ENCODE results near the gene NTM. TPM values are rescaled to one million over a fixed set of nuclear protein-coding genes. Genes with fewer than 3 reads are reported as not detected.

Gene NTM
- total and polyA plus RNA-seq, 2 donors (not counting 3 experiments of a cell fraction or from before 2014, with no cell fraction given) = 1.00 to 1.1 TPM

- H3K9me1 ChIP-seq (replicated peaks; ENCODE audit: control insufficient read depth, extremely low read depth, insufficient read depth, low read length) = no peaks in the 10 kb centered on the region
- BruUV-seq (replicated peaks) = no TSS peak
- TF ChIP-seq FOS (IDR thresholded peaks at IDR 0.05; ENCODE audit: borderline replicate concordance, insufficient read depth, low read length) (no peak), EZH2 (IDR thresholded peaks at IDR 0.05; ENCODE audit: borderline replicate concordance, low read depth, low read length, severe bottlenecking) (no peak), POLR2AphosphoS5 (IDR thresholded peaks at IDR 0.05; ENCODE audit: insufficient read depth, low read depth, low read length) (no peak), POLR2A (IDR thresholded peaks at IDR 0.05; ENCODE audit: low read depth, low read length) (no peak), GATA2 (IDR thresholded peaks at IDR 0.05; ENCODE audit: insufficient read depth, insufficient read length, low read depth, low read length) (no peak), MYC (IDR thresholded peaks at IDR 0.05; ENCODE audit: low read depth, low read length) (no peak), JUN (IDR thresholded peaks at IDR 0.05; ENCODE audit: borderline replicate concordance, insufficient read depth, insufficient read length, low read depth) (no peak)
- TF ChIP-seq, protein P1, sequence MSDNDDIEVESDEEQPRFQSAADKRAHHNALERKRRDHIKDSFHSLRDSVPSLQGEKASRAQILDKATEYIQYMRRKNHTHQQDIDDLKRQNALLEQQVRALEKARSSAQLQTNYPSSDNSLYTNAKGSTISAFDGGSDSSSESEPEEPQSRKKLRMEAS (IDR thresholded peaks at IDR 0.05; ENCODE audit: insufficient read depth, insufficient read length) = no peak
- TF ChIP-seq, protein P2, sequence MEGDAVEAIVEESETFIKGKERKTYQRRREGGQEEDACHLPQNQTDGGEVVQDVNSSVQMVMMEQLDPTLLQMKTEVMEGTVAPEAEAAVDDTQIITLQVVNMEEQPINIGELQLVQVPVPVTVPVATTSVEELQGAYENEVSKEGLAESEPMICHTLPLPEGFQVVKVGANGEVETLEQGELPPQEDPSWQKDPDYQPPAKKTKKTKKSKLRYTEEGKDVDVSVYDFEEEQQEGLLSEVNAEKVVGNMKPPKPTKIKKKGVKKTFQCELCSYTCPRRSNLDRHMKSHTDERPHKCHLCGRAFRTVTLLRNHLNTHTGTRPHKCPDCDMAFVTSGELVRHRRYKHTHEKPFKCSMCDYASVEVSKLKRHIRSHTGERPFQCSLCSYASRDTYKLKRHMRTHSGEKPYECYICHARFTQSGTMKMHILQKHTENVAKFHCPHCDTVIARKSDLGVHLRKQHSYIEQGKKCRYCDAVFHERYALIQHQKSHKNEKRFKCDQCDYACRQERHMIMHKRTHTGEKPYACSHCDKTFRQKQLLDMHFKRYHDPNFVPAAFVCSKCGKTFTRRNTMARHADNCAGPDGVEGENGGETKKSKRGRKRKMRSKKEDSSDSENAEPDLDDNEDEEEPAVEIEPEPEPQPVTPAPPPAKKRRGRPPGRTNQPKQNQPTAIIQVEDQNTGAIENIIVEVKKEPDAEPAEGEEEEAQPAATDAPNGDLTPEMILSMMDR (IDR thresholded peaks at IDR 0.05; ENCODE audit: extremely low read depth in 1 of 2, insufficient read depth in 1 of 2, low read depth in 1 of 2, low read length in 2 of 2) = no peak
- intact Hi-C loops (cut with micrococcal nuclease) (no loop called here), dilution Hi-C loops (cut with MboI; ENCODE audit: extremely low pct_ligation_motif_present, low sequenced_read_pairs) (no loop called here)
- no peak overlapping the region for H3K27ac ChIP-seq (ENCODE audit: insufficient read depth, low read depth, low read length)
- CTCF ChIA-PET = no interaction called here
- no peaks in the 10 kb centered on the region for H3K4me1 ChIP-seq (ENCODE audit: control insufficient read depth, extremely low read depth, insufficient read depth, low read length)
- H3K36me3 ChIP-seq (ENCODE audit: control insufficient read depth in 2 of 2, extremely low read depth in 1 of 2, insufficient read depth in 2 of 2, low read length in 2 of 2) = no peaks in the 10 kb centered on the region
- no peaks in the 10 kb centered on the region for H3K79me2 ChIP-seq (ENCODE audit: control insufficient read depth, insufficient read depth, low read length)
- H3K9me3 ChIP-seq (replicated peaks; ENCODE audit: control insufficient read depth, insufficient read depth, low read length) = no peaks in the 10 kb centered on the region
- FAIRE-seq = no peak
- no peak overlapping the region for H3K4me3 ChIP-seq (replicated peaks in 1 of 3; ENCODE audit: insufficient read depth in 1 of 3, low read depth in 1 of 3, low read length in 3 of 3)
- H4K20me1 ChIP-seq (replicated peaks; ENCODE audit: control insufficient read depth, extremely low read depth, insufficient read depth, low read length) = no peaks in the 10 kb centered on the region
- POLR2A ChIA-PET = no interaction called here
- no peak for DNase-seq (ENCODE audit: low read depth, low spot score)
- H3K4me2 ChIP-seq (ENCODE audit: insufficient read depth, low read length) = no peak overlapping the region
- H3K27me3 ChIP-seq (ENCODE audit: control insufficient read depth in 2 of 2, insufficient read depth in 2 of 2, low read length in 2 of 2) = no peaks in the 10 kb centered on the region
- no peak overlapping the region for H2AFZ ChIP-seq (ENCODE audit: low read depth, low read length)
- H3K9ac ChIP-seq (replicated peaks; ENCODE audit: extremely low read depth, insufficient read depth, low read length) = no peak overlapping the region
Measured at GRCh38 chr11:131599285-131599684, 228.9 kb downstream of the NTM start.

All from endothelial cell of umbilical vein (primary cell).